HCT116 (cell line): Measurements from ENCODE around the gene RGS6. TPM values are rescaled to one million over a fixed set of nuclear protein-coding genes. Genes with fewer than 3 reads are reported as not detected.

Experiments used
- ATAC-seq: fragments of 200-7000 bp; cut with Tn5 transposase; 2 replicates; pipeline ENCODE4 v1.9.1; 2020; ENCODE audit warnings: mild to moderate bottlenecking, moderate library complexity
- BruUV-seq: library from RNA; stranded (reverse); fragments of 400-500 nt; replicated peaks from 2 replicates; lab custom pipeline; 2021; lab: Mats Ljungman, UMichigan
- CTCF ChIA-PET: fragments of 300-600 bp; sonication (Branson Sonifier 250); formaldehyde crosslinking; loops from one replicate; lab custom pipeline; 2021; ENCODE audit warnings: antibody characterized with exemption; lab: Charles Lee
- POLR2A ChIA-PET: fragments of 300-600, 350-600 bp; sonication (Branson Sonifier 250); formaldehyde crosslinking; loops from one replicate; lab custom pipeline; 2021; ENCODE audit warnings: antibody characterized with exemption; lab: Charles Lee
- RAD21 ChIA-PET, 2 experiments: fragments of 300-600 bp; sonication (Branson Sonifier 250); formaldehyde crosslinking; loops; one replicate each; lab custom pipeline; 2023; ENCODE audit warnings: low total read pairs in 2 of 2; ENCODE audit not compliant: uncharacterized antibody in 2 of 2, unreplicated experiment in 2 of 2, low non-redundant PET in 1 of 2; lab: Charles Lee
- DNase-seq: peaks from one replicate; pipeline ENCODE4 v3.0.0-alpha.2; 2010; ENCODE audit warnings: low read depth, low spot score
- H2AFZ ChIP-seq: fragments of 200-600 bp; shearing (Covaris generic), sonication (generic); 2 replicates; pipeline ENCODE4 v1.6.1; 2017; ENCODE audit warnings: low read depth, mixed run types, mixed read lengths, antibody characterized with exemption, low read length; ENCODE audit not compliant: poor library complexity, severe bottlenecking
- H3K27ac ChIP-seq: 2 replicates; pipeline ENCODE4 v1.5.1; 2012; ENCODE audit warnings: low read depth, low read length
- H3K27me3 ChIP-seq: fragments of 200-600 bp; sonication (generic); 2 replicates; pipeline ENCODE4 v1.6.1; 2016; ENCODE audit warnings: mixed run types, low read length, mixed read lengths; ENCODE audit not compliant: insufficient read depth
- H3K36me3 ChIP-seq, 2 experiments: fragments of 200-500 bp in 1 of 2; fragments of 200-600 bp in 1 of 2; sonication (Bioruptor generic) in 1 of 2; sonication (generic) in 1 of 2; 2 replicates each; pipeline versions ENCODE4 v1.5.1 to v1.6.1; 2014 to 2016; ENCODE audit warnings: low read length in 2 of 2, inconsistent platforms in 1 of 2, mixed read lengths in 1 of 2, mixed run types in 1 of 2; ENCODE audit not compliant: insufficient read depth in 2 of 2, control insufficient read depth in 1 of 2
- H3K4me1 ChIP-seq, 2 experiments: fragments of 200-600 bp in 1 of 2; sonication (generic) in 1 of 2; 2 replicates each; pipeline versions ENCODE4 v1.5.1 to v1.6.1; 2012 to 2017; ENCODE audit warnings: low read length in 2 of 2, inconsistent platforms in 1 of 2, mild to moderate bottlenecking in 1 of 2, mixed read lengths in 1 of 2, mixed run types in 1 of 2, moderate library complexity in 1 of 2; ENCODE audit not compliant: insufficient read depth in 2 of 2, control insufficient read depth in 1 of 2
- H3K4me2 ChIP-seq: fragments of 200-600 bp; sonication (generic); 2 replicates; pipeline ENCODE4 v1.6.1; 2017; ENCODE audit warnings: mixed run types, low read length, mixed read lengths
- H3K4me3 ChIP-seq, 2 experiments: fragments of 200-600 bp in 1 of 2; sonication (generic) in 1 of 2; replicated peaks in 1 of 2; 2 replicates each; pipeline ENCODE4 v1.5.1; 2011 to 2016; ENCODE audit warnings: low read length in 2 of 2, control low read depth in 1 of 2, low read depth in 1 of 2, mild to moderate bottlenecking in 1 of 2, mixed read lengths in 1 of 2, mixed run types in 1 of 2
- H3K79me2 ChIP-seq: fragments of 200-600 bp; sonication (generic); 2 replicates; pipeline ENCODE4 v1.6.1; 2017; ENCODE audit warnings: mild to moderate bottlenecking, mixed run types, low read length, moderate library complexity, mixed read lengths; ENCODE audit not compliant: insufficient read depth
- H3K9ac ChIP-seq: fragments of 200-600 bp; sonication (generic); 2 replicates; pipeline ENCODE4 v1.6.1; 2016; ENCODE audit warnings: low read length, mixed read lengths
- H3K9me2 ChIP-seq: fragments of 200-600 bp; sonication (generic), shearing (Covaris generic); 2 replicates; pipeline ENCODE4 v1.6.1; 2017; ENCODE audit warnings: mixed run types, mild to moderate bottlenecking, moderate library complexity; ENCODE audit not compliant: insufficient read depth
- H3K9me3 ChIP-seq, 2 experiments: fragments of 200-500 bp in 1 of 2; fragments of 200-600 bp in 1 of 2; sonication (Bioruptor generic) in 1 of 2; sonication (generic) in 1 of 2; 2 replicates each; pipeline ENCODE4 v1.6.1; 2014 to 2017; ENCODE audit warnings: low read length in 2 of 2, mixed read lengths in 2 of 2, inconsistent platforms in 1 of 2, low read depth in 1 of 2, mild to moderate bottlenecking in 1 of 2, mixed run types in 1 of 2, moderate library complexity in 1 of 2; ENCODE audit not compliant: control insufficient read depth in 1 of 2, insufficient read depth in 1 of 2
- H4K20me1 ChIP-seq: fragments of 200-600 bp; sonication (generic), shearing (Covaris generic); 2 replicates; pipeline ENCODE4 v1.6.1; 2017; ENCODE audit warnings: mixed run types, mild to moderate bottlenecking, moderate library complexity; ENCODE audit not compliant: insufficient read depth
- ELF1 ChIP-seq: IDR thresholded peaks from 2 replicates; pipeline ENCODE4 v1.6.1; 2012; ENCODE audit warnings: low read depth, borderline replicate concordance
- EZH2phosphoT487 ChIP-seq: fragments of 200-600 bp; IDR thresholded peaks from 2 replicates; pipeline ENCODE4 v1.6.1; 2018; ENCODE audit warnings: antibody characterized with exemption, borderline replicate concordance
- FOSL1 ChIP-seq: IDR thresholded peaks from 2 replicates; pipeline ENCODE4 v1.6.1; 2012; ENCODE audit warnings: low read depth
- POLR2AphosphoS5 ChIP-seq: IDR thresholded peaks from 2 replicates; pipeline ENCODE4 v1.6.1; 2011; ENCODE audit warnings: mild to moderate bottlenecking, low read depth, low read length, moderate library complexity
- RAD21 ChIP-seq: IDR thresholded peaks from 2 replicates; pipeline ENCODE4 v1.6.1; 2012; ENCODE audit warnings: low read depth, mild to moderate bottlenecking
- ZNF274 ChIP-seq: fragments of 200-500 bp; sonication (Bioruptor generic); IDR thresholded peaks from 2 replicates; pipeline ENCODE4 v1.6.1; 2014; ENCODE audit warnings: mild to moderate bottlenecking, low read depth, low read length, inconsistent platforms
- intact Hi-C: fragments of 100-400 bp; cut with micrococcal nuclease; formaldehyde crosslinking; loops from 2 replicates; pipeline ENCODE4 v1.10.0; 2022
- total RNA-seq: library from RNA; stranded (reverse); gene quantifications from one replicate; pipeline ENCODE4 v1.2.1, GENCODE V29; 2021; ENCODE audit not compliant: unreplicated experiment
- TF ChIP-seq, protein P1 (sequence below): IDR thresholded peaks from 2 replicates; pipeline ENCODE4 v1.6.1; 2011; ENCODE audit warnings: mild to moderate bottlenecking, low read length, moderate library complexity; ENCODE audit not compliant: insufficient replicate concordance; ENCODE audit errors: extremely low read depth
- TF ChIP-seq, protein P2 (sequence below), 3 experiments: fragments of 200-600 bp in 1 of 3; sonication (generic) in 1 of 3; IDR thresholded peaks in 2 of 3; conservative IDR thresholded peaks in 1 of 3; 2 replicates each; pipeline ENCODE4 v1.5.1; 2012 to 2017; ENCODE audit warnings: low read depth in 2 of 3, low read length in 2 of 3, antibody characterized with exemption in 1 of 3, borderline replicate concordance in 1 of 3, control low read depth in 1 of 3, mild to moderate bottlenecking in 1 of 3, mixed read lengths in 1 of 3, mixed run types in 1 of 3, moderate library complexity in 1 of 3; ENCODE audit not compliant: insufficient read depth in 1 of 3

RGS6 gene
- total RNA-seq, 1 experiment from 2014 or later, result 4.7 TPM

DNA sequence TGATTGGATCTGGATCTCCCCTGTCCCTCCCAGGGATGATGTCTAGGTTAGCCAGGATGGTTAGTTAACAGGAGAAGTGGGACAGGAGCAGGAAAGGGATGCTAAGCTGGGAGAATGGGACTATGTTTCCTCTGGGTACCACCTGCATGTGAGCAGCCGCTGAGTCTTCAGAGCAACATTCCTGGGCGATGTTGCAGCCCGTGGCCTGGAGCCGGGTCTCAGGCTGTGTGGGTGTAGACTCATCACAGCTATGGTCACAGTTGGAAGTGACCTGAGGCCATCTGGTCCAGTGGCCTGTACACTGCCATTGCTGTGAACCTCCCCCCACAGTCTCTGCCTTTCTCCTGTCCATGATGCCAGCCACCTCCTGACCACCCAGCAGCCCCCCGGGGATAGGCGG is 539.1 kb downstream of the RGS6 start (continued):
- TF ChIP-seq EZH2phosphoT487 (no peak), ELF1 (no peak), POLR2AphosphoS5 (no peak)
- TF ChIP-seq, protein P1, sequence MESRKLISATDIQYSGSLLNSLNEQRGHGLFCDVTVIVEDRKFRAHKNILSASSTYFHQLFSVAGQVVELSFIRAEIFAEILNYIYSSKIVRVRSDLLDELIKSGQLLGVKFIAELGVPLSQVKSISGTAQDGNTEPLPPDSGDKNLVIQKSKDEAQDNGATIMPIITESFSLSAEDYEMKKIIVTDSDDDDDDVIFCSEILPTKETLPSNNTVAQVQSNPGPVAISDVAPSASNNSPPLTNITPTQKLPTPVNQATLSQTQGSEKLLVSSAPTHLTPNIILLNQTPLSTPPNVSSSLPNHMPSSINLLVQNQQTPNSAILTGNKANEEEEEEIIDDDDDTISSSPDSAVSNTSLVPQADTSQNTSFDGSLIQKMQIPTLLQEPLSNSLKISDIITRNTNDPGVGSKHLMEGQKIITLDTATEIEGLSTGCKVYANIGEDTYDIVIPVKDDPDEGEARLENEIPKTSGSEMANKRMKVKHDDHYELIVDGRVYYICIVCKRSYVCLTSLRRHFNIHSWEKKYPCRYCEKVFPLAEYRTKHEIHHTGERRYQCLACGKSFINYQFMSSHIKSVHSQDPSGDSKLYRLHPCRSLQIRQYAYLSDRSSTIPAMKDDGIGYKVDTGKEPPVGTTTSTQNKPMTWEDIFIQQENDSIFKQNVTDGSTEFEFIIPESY, result no peak
- TF ChIP-seq, all 23 proteins: peak for 0

DNA sequence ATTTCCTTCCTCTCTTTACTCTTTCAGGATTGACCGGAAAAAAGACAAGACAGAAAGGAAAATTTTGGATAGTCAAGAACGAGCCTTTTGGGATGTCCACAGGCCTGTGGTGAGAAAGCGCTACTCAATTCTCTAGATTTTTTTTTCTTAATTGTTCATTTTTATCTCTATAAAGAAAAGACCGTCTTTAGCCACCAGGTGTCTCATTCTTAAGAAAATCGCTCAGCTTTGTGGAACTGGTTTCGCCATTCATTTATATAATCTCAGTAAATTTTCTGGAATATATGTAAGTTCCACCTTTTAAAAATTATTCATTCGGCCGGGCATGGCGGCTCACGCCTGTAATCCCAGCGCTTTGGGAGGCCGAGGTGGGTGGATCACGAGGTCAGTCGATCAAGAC is 540.6 kb downstream of the RGS6 start:
- Histone ChIP-seq H3K9me2 (no peaks in the 10 kb centered on the region), H3K27me3 (no peaks in the 10 kb centered on the region), H3K27ac (no peak overlapping the region), H3K36me3 (no peaks in the 10 kb centered on the region), H3K4me2 (no peak overlapping the region), H3K4me3 (no peak overlapping the region), H4K20me1 (no peaks in the 10 kb centered on the region), H3K4me1 (peaks cover 20 to 31% of the 10 kb centered on the region in 2 experiments), H3K9ac (no peak overlapping the region), H2AFZ (no peak overlapping the region), H3K9me3 (no peaks in the 10 kb centered on the region), H3K79me2 (no peaks in the 10 kb centered on the region)
- DNase-seq, result peak; percentile 4
- TF ChIP-seq FOSL1 (no peak), ELF1 (no peak), ZNF274 (no peak), RAD21 (0 out of 2 replicates have a peak, but pooled peaks have one; percentile 9)
- TF ChIP-seq, protein P2, sequence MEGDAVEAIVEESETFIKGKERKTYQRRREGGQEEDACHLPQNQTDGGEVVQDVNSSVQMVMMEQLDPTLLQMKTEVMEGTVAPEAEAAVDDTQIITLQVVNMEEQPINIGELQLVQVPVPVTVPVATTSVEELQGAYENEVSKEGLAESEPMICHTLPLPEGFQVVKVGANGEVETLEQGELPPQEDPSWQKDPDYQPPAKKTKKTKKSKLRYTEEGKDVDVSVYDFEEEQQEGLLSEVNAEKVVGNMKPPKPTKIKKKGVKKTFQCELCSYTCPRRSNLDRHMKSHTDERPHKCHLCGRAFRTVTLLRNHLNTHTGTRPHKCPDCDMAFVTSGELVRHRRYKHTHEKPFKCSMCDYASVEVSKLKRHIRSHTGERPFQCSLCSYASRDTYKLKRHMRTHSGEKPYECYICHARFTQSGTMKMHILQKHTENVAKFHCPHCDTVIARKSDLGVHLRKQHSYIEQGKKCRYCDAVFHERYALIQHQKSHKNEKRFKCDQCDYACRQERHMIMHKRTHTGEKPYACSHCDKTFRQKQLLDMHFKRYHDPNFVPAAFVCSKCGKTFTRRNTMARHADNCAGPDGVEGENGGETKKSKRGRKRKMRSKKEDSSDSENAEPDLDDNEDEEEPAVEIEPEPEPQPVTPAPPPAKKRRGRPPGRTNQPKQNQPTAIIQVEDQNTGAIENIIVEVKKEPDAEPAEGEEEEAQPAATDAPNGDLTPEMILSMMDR (IDR thresholded peaks at IDR 0.05 in 2 of 3, conservative IDR thresholded peaks at IDR 0.05 in 1 of 3; ENCODE audit: borderline replicate concordance in 1 of 3, insufficient read depth in 1 of 3, low read depth in 2 of 3, low read length in 2 of 3), result peak in 2 of 3 experiments; percentile 15 to 31; a peak in 2 of 6 replicates
- intact Hi-C loops, result no loop called here
- RAD21 ChIA-PET, result no interaction called here
- no TSS peak for BruUV-seq
- POLR2A ChIA-PET, result no interaction called here
- CTCF ChIA-PET, result interaction anchor here (0.6 to 1.3 kb wide), 2 partner anchors 17 to 440 kb away, joined by 3 to 5 read pairs; no protein-coding TSS in a partner anchor
- no peak for ATAC-seq
